ENCODE measurements around the gene HOXA1.
"Not testable (repeated sequence)": the region's sequence is repeated elsewhere in the genome, so short reads cannot be mapped to it uniquely, and the experiment has no call there.

Gene HOXA1

GRCh38 chr7:27045972-27046371, 49.8 kb downstream of the HOXA1 start:
- not testable (repeated sequence) for DNase-seq (ENCODE audit: low read depth)

- DNase-seq (ENCODE audit: low read depth) = not testable (repeated sequence)
Observed at GRCh38 chr7:27045066-27045465, 50.7 kb downstream of the HOXA1 start.

Data from GM04503 (cell line).